Neuronal stem cell (in vitro differentiated cells): ENCODE measurements around the gene DIP2C.
A peak's percentile ranks its signal among the peaks of the same experiment; 100 is the strongest.

Experiments
- DNase-seq: peaks from one replicate; pipeline ENCODE4 v3.0.0-alpha.2; 2013; ENCODE audit warnings: low spot score
- H2AFZ ChIP-seq: one replicate; pipeline ENCODE4 v1.6.1; 2013; ENCODE audit warnings: mild to moderate bottlenecking, low read length, inconsistent platforms
- H2AK5ac ChIP-seq: 2 replicates; pipeline ENCODE4 v1.6.1; 2013; ENCODE audit warnings: low read depth, mild to moderate bottlenecking, inconsistent platforms, low read length, moderate library complexity, mixed read lengths
- H2BK120ac ChIP-seq: 2 replicates; pipeline ENCODE4 v1.6.1; 2013; ENCODE audit warnings: low read depth, mild to moderate bottlenecking, inconsistent platforms, low read length, moderate library complexity, mixed read lengths
- H2BK12ac ChIP-seq: one replicate; pipeline ENCODE4 v1.6.1; 2013; ENCODE audit warnings: low read length, inconsistent platforms
- H2BK15ac ChIP-seq: 2 replicates; pipeline ENCODE4 v1.6.1; 2013; ENCODE audit warnings: mild to moderate bottlenecking, low read length, inconsistent platforms, mixed read lengths
- H2BK5ac ChIP-seq: one replicate; pipeline ENCODE4 v1.6.1; 2013; ENCODE audit warnings: inconsistent platforms, mild to moderate bottlenecking, low read length, moderate library complexity
- H3K14ac ChIP-seq: one replicate; pipeline ENCODE4 v1.6.1; 2013; ENCODE audit warnings: low read length, inconsistent platforms
- H3K18ac ChIP-seq: 2 replicates; pipeline ENCODE4 v1.6.1; 2013; ENCODE audit warnings: low read length, inconsistent platforms
- H3K23ac ChIP-seq: 2 replicates; pipeline ENCODE4 v1.6.1; 2013; ENCODE audit warnings: low read depth, mild to moderate bottlenecking, mixed read lengths, low read length, inconsistent platforms; ENCODE audit not compliant: poor library complexity
- H3K27ac ChIP-seq: replicated peaks from 3 replicates; pipeline ENCODE4 v1.5.1; 2013; ENCODE audit warnings: low read length, inconsistent platforms
- H3K27me3 ChIP-seq, 3 experiments: 2 replicates each; pipeline ENCODE4 v1.6.1; 2013; ENCODE audit warnings: low read length in 3 of 3, mild to moderate bottlenecking in 2 of 3, inconsistent platforms in 1 of 3, low read depth in 1 of 3, mixed read lengths in 1 of 3, moderate library complexity in 1 of 3; ENCODE audit not compliant: control insufficient read depth in 3 of 3, insufficient read depth in 3 of 3
- H3K36me3 ChIP-seq, 2 donors: replicated peaks in 1 of 2; 2 replicates each; pipeline ENCODE4 v1.6.1; 2013; ENCODE audit warnings: low read length in 2 of 2; ENCODE audit not compliant: control insufficient read depth in 2 of 2, insufficient read depth in 2 of 2
- H3K4ac ChIP-seq: 2 replicates; pipeline ENCODE4 v1.6.1; 2013; ENCODE audit warnings: inconsistent platforms, mild to moderate bottlenecking, low read length, moderate library complexity
- H3K4me1 ChIP-seq, 2 donors: 1 replicate in 1 of 2; 2 replicates in 1 of 2; pipeline ENCODE4 v1.6.1; 2013; ENCODE audit warnings: low read length in 2 of 2, low read depth in 1 of 2; ENCODE audit not compliant: control insufficient read depth in 2 of 2, insufficient read depth in 1 of 2
- H3K4me2 ChIP-seq: one replicate; pipeline ENCODE4 v1.6.1; 2013; ENCODE audit warnings: mild to moderate bottlenecking, low read length, inconsistent platforms; ENCODE audit not compliant: insufficient read depth, poor library complexity, severe bottlenecking
- H3K4me3 ChIP-seq, 2 donors: 2 replicates each; pipeline ENCODE4 v1.5.1; 2013; ENCODE audit warnings: low read length in 2 of 2, mild to moderate bottlenecking in 2 of 2, inconsistent platforms in 1 of 2, moderate library complexity in 1 of 2
- H3K79me1 ChIP-seq: one replicate; pipeline ENCODE4 v1.6.1; 2013; ENCODE audit warnings: low read depth, mild to moderate bottlenecking, inconsistent platforms, low read length, moderate library complexity
- H3K9ac ChIP-seq: one replicate; pipeline ENCODE4 v1.6.1; 2013; ENCODE audit warnings: mild to moderate bottlenecking, low read depth, low read length, inconsistent platforms; ENCODE audit not compliant: poor library complexity
- H3K9me3 ChIP-seq, 2 donors: replicated peaks in 1 of 2; 2 replicates each; pipeline versions ENCODE3 to v1.6.1; 2013; ENCODE audit warnings: low read length in 2 of 2, mild to moderate bottlenecking in 2 of 2, inconsistent platforms in 1 of 2, low read depth in 1 of 2, mixed read lengths in 1 of 2, moderate library complexity in 1 of 2; ENCODE audit not compliant: control insufficient read depth in 2 of 2, insufficient read depth in 1 of 2
- H4K8ac ChIP-seq: one replicate; pipeline ENCODE4 v1.6.1; 2013; ENCODE audit warnings: low read depth, mild to moderate bottlenecking, inconsistent platforms, low read length, moderate library complexity
- H4K91ac ChIP-seq: one replicate; pipeline ENCODE4 v1.6.1; 2013; ENCODE audit warnings: low read length, low read depth, mild to moderate bottlenecking, inconsistent platforms; ENCODE audit not compliant: poor library complexity
- WGBS, 2 donors: extraction: QIAGEN DNeasy Blood & Tissue Kit; methylation state at CpG; one replicate each; pipeline ENCODE4 v1.1.7; 2013; ENCODE audit warnings: missing lambda C conversion rate in 2 of 2, mixed read lengths in 1 of 2; ENCODE audit not compliant: insufficient read length in 2 of 2, insufficient replicate concordance in 1 of 2; ENCODE audit errors: extremely low coverage in 2 of 2; 5-methylcytosine and 5-hydroxymethylcytosine counted together

The DIP2C gene

GRCh38 chr10:614790-615582 is 74.5 kb downstream of the DIP2C start:
- Histone ChIP-seq H3K18ac (no peak overlapping the region), H3K9ac (no peak overlapping the region), H2AFZ (no peak overlapping the region), H3K4ac (no peak overlapping the region), H3K23ac (no peak overlapping the region), H2BK15ac (no peak overlapping the region), H3K4me3 (no peak overlapping the region), H4K8ac (no peak overlapping the region), H2BK120ac (no peak overlapping the region), H3K9me3 (no peaks in the 10 kb centered on the region), H3K14ac (no peak overlapping the region), H2AK5ac (no peak overlapping the region), H3K27ac (no peak overlapping the region), H2BK5ac (no peak overlapping the region), H3K27me3 (no peaks in the 10 kb centered on the region), H3K4me1 (peaks cover 13 to 34% of the 10 kb centered on the region in 2 donors), H3K79me1 (peaks cover 16% of the 10 kb centered on the region), H3K36me3 (peaks cover 0 to 3% of the 10 kb centered on the region in 2 donors), H3K4me2 (no peak overlapping the region), H2BK12ac (no peak overlapping the region), H4K91ac (no peak overlapping the region)
- WGBS, 2 donors = no CpG with 5 or more reads among the region's 23 CpGs
- DNase-seq = no peak

GRCh38 chr10:614139-614711 is 75.2 kb downstream of the DIP2C start:
- H4K91ac ChIP-seq = no peak overlapping the region
- H3K4me3 ChIP-seq = no peak overlapping the region
- no peak overlapping the region for H3K23ac ChIP-seq
- H2BK120ac ChIP-seq = no peak overlapping the region
- peaks cover 13% of the 10 kb centered on the region for H3K79me1 ChIP-seq
- no peak overlapping the region for H3K4me2 ChIP-seq
- peaks cover 18 to 37% of the 10 kb centered on the region in 2 donors for H3K4me1 ChIP-seq
- peaks cover 0 to 3% of the 10 kb centered on the region in 2 donors for H3K36me3 ChIP-seq
- no peaks in the 10 kb centered on the region for H3K27me3 ChIP-seq
- H3K4ac ChIP-seq = no peak overlapping the region
- H3K9me3 ChIP-seq = no peaks in the 10 kb centered on the region
- H3K14ac ChIP-seq = no peak overlapping the region
- H2BK5ac ChIP-seq = no peak overlapping the region
- no peak overlapping the region for H2BK12ac ChIP-seq
- no peak overlapping the region for H3K27ac ChIP-seq
- no peak overlapping the region for H3K9ac ChIP-seq
- WGBS, 2 donors = no CpG with 5 or more reads among the region's 15 CpGs
- no peak overlapping the region for H2BK15ac ChIP-seq
- no peak for DNase-seq
- H2AFZ ChIP-seq = no peak overlapping the region
- H3K18ac ChIP-seq = no peak overlapping the region
- no peak overlapping the region for H2AK5ac ChIP-seq
- H4K8ac ChIP-seq = no peak overlapping the region

- Histone ChIP-seq H3K4me3 (no peak overlapping the region), H3K27ac (no peak overlapping the region), H3K79me1 (peaks cover 13% of the 10 kb centered on the region), H3K18ac (peak overlapping the region; percentile 5), H3K4ac (no peak overlapping the region), H2BK5ac (no peak overlapping the region), H3K9ac (no peak overlapping the region), H3K23ac (no peak overlapping the region), H4K8ac (no peak overlapping the region), H3K9me3 (no peaks in the 10 kb centered on the region), H2BK12ac (no peak overlapping the region), H3K4me1 (peaks cover 18 to 37% of the 10 kb centered on the region in 2 donors), H4K91ac (no peak overlapping the region), H2BK120ac (no peak overlapping the region), H3K14ac (no peak overlapping the region), H2AFZ (no peak overlapping the region), H2AK5ac (no peak overlapping the region), H2BK15ac (no peak overlapping the region), H3K27me3 (no peaks in the 10 kb centered on the region), H3K36me3 (peaks cover 0 to 3% of the 10 kb centered on the region in 2 donors), H3K4me2 (no peak overlapping the region)
- no CpG with 5 or more reads among the region's 19 CpGs for WGBS, 2 donors
- DNase-seq = no peak
Measured at GRCh38 chr10:613271-614138, 76.0 kb downstream of the DIP2C start.

GRCh38 chr10:612696-613095 is 76.8 kb downstream of the DIP2C start:
- H2AFZ ChIP-seq = no peak overlapping the region
- H3K4me2 ChIP-seq = no peak overlapping the region
- H3K23ac ChIP-seq = peak overlapping the region; percentile 56
- peak overlapping the region; percentile 1 for H3K18ac ChIP-seq
- no peak overlapping the region for H2BK5ac ChIP-seq
- no peak overlapping the region for H2BK12ac ChIP-seq
- H2BK15ac ChIP-seq = no peak overlapping the region
- DNase-seq = no peak
- no peak overlapping the region for H3K14ac ChIP-seq
- H4K91ac ChIP-seq = no peak overlapping the region
- H3K79me1 ChIP-seq = peaks cover 12% of the 10 kb centered on the region
- H3K4ac ChIP-seq = no peak overlapping the region
- no peak overlapping the region for H3K4me3 ChIP-seq
- peaks cover 0 to 3% of the 10 kb centered on the region in 2 donors for H3K36me3 ChIP-seq
- H2BK120ac ChIP-seq = no peak overlapping the region
- H3K4me1 ChIP-seq = peaks cover 18 to 38% of the 10 kb centered on the region in 2 donors
- no peak overlapping the region for H3K27ac ChIP-seq
- no CpG with 5 or more reads among the region's 10 CpGs for WGBS, 2 donors
- no peak overlapping the region for H2AK5ac ChIP-seq
- H3K9ac ChIP-seq = no peak overlapping the region
- H3K27me3 ChIP-seq = no peaks in the 10 kb centered on the region
- no peaks in the 10 kb centered on the region for H3K9me3 ChIP-seq
- no peak overlapping the region for H4K8ac ChIP-seq
